ENCODE data around the gene TEN1.
"Not testable (repeated sequence)": the region's sequence is repeated elsewhere in the genome, so short reads cannot be mapped to it uniquely, and the experiment has no call there.

TEN1 gene

DNA sequence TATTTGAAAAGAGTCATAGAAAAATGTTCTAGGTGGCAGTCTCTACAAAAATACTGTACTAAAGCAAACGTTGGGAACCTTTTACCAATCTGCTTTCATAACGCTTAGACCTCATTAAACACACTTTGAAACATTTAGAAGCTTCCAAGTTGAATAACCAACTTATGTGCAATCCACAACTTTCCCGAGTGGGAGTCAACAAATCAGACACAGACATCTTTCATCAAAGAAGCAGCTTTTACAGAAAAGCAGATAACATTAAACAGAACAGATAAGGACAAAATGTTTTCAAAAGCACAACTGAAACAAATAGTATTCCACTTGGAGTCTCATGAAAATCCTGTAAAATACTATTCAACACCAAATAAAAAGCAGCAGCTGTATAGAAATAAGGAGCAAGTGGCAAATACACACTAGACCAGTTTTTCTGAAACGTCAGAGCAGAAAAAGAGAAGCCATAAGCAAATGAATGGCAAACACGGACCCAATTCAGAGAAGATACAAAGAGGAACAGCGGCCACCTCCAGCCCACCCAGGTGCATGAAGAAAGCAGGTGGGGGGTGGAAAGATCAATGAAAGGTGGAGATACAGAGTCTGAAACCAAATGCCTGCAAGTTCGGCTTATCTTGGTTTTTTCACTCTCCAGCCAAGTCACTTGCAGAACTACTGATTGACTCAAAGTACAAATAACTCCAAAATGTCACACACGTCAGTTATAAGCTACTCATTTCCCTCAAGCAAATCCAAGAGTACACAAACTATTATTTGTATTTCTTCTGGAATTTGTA lies 19.8 kb upstream of the TEN1 start:
- Histone ChIP-seq H3K36me3 (ENCODE audit: control insufficient read depth, insufficient read depth, low read length) (peaks cover 9% of the 10 kb centered on the region), H3K4me1 (ENCODE audit: control insufficient read depth, insufficient read depth, low read length) (no peaks in the 10 kb centered on the region), H3K27ac (ENCODE audit: low read depth, low read length) (no peak overlapping the region), H3K4me3 (ENCODE audit: low read length) (no peak overlapping the region), H3K27me3 (ENCODE audit: control insufficient read depth, insufficient read depth, low read length) (no peaks in the 10 kb centered on the region), H3K9ac (ENCODE audit: low read length) (no peak overlapping the region)

DNA sequence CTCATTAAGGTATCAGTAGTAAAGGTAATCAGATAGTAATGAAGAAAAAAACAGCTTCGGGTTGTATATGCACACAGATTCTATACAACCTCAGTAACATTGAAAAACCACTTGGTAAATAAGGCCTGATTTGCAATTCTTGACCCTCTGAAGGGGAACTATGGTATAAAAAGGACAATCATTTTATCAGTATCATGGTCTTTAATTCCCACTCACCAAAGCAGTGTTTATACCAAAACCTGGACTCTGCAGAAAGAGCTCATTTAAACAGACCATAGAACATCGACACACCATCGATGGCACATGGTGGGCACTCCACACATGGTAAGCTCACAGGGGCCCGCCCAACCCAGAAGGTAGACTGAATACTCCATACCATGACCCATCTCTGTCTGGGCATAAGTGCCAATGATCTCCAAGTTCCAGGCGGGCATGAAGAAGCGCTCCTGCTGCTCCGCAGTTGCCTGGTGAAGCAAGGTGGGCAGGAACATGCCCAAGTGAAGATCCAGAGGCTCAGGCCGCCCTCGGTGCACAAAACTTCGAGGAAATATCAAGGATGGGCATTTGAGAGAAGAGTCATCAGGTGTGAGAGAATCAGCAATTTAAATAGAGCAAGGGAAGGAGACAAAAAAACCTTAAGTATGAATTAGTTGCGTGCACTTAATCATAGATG lies 19.1 kb upstream of the TEN1 start:
- Histone ChIP-seq H3K4me3 (ENCODE audit: low read length) (no peak overlapping the region), H3K27me3 (ENCODE audit: control insufficient read depth, insufficient read depth, low read length) (no peaks in the 10 kb centered on the region), H3K27ac (ENCODE audit: low read depth, low read length) (no peak overlapping the region), H3K9ac (ENCODE audit: low read length) (no peak overlapping the region), H3K4me1 (ENCODE audit: control insufficient read depth, insufficient read depth, low read length) (no peaks in the 10 kb centered on the region), H3K36me3 (ENCODE audit: control insufficient read depth, insufficient read depth, low read length) (peaks cover 9% of the 10 kb centered on the region)

DNA sequence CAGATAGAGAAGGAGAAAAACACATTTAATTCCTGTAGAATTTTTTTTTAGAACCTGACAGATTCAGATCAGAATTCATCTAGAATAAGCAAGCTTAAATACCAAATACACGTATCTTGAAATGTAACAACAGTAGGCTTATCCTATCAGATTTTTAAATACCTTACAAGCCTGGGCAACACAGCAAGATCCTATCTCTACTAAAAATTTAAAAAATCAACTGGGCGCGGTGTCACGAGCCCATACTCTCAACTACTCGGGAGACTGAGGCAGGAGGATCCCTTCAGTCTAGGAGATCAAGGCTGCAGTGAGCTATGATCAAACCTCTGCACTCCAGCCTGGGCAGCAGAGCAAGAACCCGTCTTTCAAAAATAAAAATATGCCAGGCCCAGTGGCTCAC lies 13.6 kb upstream of the TEN1 start:
- H3K4me1 ChIP-seq (ENCODE audit: control insufficient read depth, insufficient read depth, low read length) = no peaks in the 10 kb centered on the region
- no peak overlapping the region for H3K27ac ChIP-seq (ENCODE audit: low read depth, low read length)
- H3K36me3 ChIP-seq (ENCODE audit: control insufficient read depth, insufficient read depth, low read length) = no peaks in the 10 kb centered on the region
- no peak overlapping the region for H3K4me3 ChIP-seq (ENCODE audit: low read length)
- H3K27me3 ChIP-seq (ENCODE audit: control insufficient read depth, insufficient read depth, low read length) = no peaks in the 10 kb centered on the region
- H3K9ac ChIP-seq (ENCODE audit: low read length) = no peak overlapping the region

DNA sequence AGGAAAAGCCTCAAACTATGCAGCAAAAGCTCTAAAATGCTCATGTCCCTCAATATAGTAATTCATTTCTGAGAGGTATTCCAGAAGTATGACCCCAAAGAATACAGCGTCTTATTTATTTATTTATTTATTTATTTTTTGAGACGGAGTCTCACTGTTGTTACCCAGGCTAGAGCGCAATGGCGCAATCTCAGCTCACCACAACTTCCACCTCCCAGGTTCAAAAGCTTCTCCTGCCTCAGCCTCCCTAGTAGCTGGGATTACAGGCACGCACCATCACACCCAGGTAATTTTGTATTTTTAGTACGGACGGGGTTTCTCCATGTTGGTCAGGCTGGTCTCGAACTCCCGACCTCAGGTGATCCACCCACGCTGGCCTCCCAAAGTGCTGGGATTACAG lies 10.0 kb upstream of the TEN1 start:
- H3K36me3 ChIP-seq (ENCODE audit: control insufficient read depth, insufficient read depth, low read length); H3K4me1 ChIP-seq (ENCODE audit: control insufficient read depth, insufficient read depth, low read length): not testable (repeated sequence)

DNA sequence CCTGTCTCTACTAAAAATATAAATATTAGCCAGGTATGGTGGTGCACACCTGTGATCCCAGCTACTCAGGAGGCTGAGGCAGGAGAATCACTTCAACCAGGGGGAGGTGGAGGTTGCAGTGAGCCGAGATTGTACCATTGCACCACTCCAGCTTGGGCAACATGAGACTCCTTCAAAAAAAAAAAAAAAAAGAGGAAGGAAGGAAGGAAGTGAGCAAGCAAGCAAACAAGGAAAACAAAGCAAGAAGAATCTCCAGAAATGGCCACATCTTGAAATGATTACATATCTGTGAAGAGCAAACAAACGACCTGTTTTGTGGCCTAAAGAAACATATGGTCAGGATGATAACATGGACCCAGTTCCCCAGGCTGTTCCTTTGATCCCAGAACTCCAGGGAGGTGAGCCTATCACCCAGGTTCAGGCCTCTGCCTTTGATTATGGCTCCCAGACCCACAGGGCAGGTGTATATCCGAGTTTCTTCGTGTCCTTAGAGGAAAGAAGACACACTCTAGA lies 9.0 kb upstream of the TEN1 start:
- Histone ChIP-seq H3K9ac (ENCODE audit: low read length) (no peak overlapping the region), H3K36me3 (ENCODE audit: control insufficient read depth, insufficient read depth, low read length) (no peaks in the 10 kb centered on the region), H3K27ac (ENCODE audit: low read depth, low read length) (no peak overlapping the region), H3K4me1 (ENCODE audit: control insufficient read depth, insufficient read depth, low read length) (no peaks in the 10 kb centered on the region), H3K27me3 (ENCODE audit: control insufficient read depth, insufficient read depth, low read length) (no peaks in the 10 kb centered on the region), H3K4me3 (ENCODE audit: low read length) (no peak overlapping the region)

More for the DNA sequence above, 10.0 kb upstream of the TEN1 start:
- not testable (repeated sequence) for H3K4me3 ChIP-seq (ENCODE audit: low read length); H3K9ac ChIP-seq (ENCODE audit: low read length); H3K27me3 ChIP-seq (ENCODE audit: control insufficient read depth, insufficient read depth, low read length); H3K27ac ChIP-seq (ENCODE audit: low read depth, low read length)

DNA sequence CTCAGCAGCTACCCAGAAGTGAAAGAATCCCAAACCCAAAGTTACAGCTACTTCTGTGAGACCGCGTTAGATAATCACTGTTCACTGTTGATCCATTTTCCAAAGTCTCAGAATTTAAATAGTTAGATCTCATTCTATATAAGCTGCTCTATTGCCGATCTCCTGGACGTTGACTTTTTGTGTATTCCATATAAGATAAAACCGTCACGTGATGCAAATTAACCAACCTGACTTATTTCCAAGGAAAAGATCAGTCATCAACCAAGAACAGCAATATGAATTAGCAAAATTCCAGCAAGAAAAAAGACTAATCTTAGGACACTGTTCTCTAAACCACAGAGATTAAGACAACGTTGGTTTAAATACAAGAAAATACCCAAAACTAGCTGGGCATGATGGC lies 8.4 kb upstream of the TEN1 start:
- H3K9ac ChIP-seq (ENCODE audit: low read length) = no peak overlapping the region
- no peaks in the 10 kb centered on the region for H3K27me3 ChIP-seq (ENCODE audit: control insufficient read depth, insufficient read depth, low read length)
- no peaks in the 10 kb centered on the region for H3K36me3 ChIP-seq (ENCODE audit: control insufficient read depth, insufficient read depth, low read length)
- H3K4me3 ChIP-seq (ENCODE audit: low read length) = no peak overlapping the region
- no peaks in the 10 kb centered on the region for H3K4me1 ChIP-seq (ENCODE audit: control insufficient read depth, insufficient read depth, low read length)
- H3K27ac ChIP-seq (ENCODE audit: low read depth, low read length) = no peak overlapping the region

DNA sequence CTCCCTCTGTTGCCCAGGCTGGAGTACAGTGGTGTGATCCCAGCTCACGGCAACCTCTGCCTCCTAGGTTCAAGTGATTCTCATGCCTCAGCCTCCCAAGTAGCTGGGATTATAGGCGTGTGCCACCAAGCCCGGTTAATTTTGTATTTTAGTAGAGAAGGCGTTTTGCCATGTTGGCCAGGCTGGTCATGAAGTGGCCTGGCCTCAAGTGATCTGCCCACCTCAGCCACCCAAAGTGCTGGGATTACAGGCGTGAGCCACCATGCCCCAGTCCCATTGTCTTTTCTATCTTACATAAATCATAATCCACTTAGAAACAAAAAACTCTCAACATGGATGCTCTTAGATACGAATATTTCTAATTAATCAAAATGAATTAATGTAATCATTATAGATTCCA lies 3.9 kb upstream of the TEN1 start:
- not testable (repeated sequence) for H3K27ac ChIP-seq (ENCODE audit: low read depth, low read length); H3K4me3 ChIP-seq (ENCODE audit: low read length); H3K27me3 ChIP-seq (ENCODE audit: control insufficient read depth, insufficient read depth, low read length); H3K9ac ChIP-seq (ENCODE audit: low read length); H3K4me1 ChIP-seq (ENCODE audit: control insufficient read depth, insufficient read depth, low read length); H3K36me3 ChIP-seq (ENCODE audit: control insufficient read depth, insufficient read depth, low read length)

DNA sequence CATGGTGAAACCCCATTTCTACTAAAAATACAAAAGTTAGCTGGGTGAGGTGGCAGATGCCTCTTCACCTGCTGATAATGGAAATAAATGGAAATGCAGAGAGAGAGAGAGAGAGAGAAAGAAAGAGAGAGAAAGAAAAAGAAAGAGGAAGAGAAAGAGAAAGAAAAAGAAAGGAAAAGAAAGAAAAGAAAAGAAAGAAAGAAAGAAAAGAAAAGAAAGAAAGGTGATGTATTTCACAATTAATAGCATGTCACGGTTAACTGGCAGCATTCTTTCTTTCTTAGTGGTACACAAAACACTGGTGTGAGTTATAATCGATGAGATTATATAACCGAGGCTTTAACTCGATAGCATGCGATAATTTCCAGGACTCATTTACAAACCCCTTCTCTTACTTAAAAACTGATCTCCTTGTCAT lies 3.3 kb upstream of the TEN1 start:
- Histone ChIP-seq H3K4me1 (ENCODE audit: control insufficient read depth, insufficient read depth, low read length) (peaks cover 6% of the 10 kb centered on the region), H3K9ac (ENCODE audit: low read length) (no peak overlapping the region), H3K27ac (ENCODE audit: low read depth, low read length) (no peak overlapping the region), H3K36me3 (ENCODE audit: control insufficient read depth, insufficient read depth, low read length) (no peaks in the 10 kb centered on the region), H3K27me3 (ENCODE audit: control insufficient read depth, insufficient read depth, low read length) (no peaks in the 10 kb centered on the region), H3K4me3 (ENCODE audit: low read length) (no peak overlapping the region)

DNA sequence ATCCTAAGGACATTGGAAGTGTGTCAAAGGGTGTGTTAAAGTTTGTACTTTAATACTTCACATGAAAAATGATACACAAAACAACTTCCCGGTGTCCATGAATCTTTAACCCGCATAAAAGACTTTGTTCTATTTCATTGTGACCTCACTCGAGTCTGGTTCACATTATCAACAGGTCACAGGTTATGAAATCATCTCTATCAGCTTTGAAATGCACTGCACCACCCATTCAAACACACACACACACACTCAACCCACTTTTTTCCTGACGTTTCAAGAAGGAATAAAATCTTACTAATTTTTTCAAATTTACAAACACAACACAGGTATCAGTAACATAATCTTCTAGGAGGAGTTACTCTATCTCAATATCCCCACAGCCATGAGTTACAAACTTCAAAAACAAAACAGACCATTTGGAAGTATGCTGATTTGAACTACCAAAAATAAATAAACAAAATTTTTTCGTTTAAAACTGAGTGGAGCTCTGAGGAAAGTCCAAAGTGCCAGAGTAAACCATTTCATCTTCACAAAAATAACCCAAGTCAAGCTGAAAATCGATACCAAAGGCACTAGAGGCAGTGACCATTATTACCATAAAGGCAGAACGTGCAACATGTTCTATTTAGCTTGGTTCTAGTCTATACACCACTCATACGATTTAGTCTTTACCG lies 2.7 kb upstream of the TEN1 start:
- peaks cover 6% of the 10 kb centered on the region for H3K4me1 ChIP-seq (ENCODE audit: control insufficient read depth, insufficient read depth, low read length)
- H3K27me3 ChIP-seq (ENCODE audit: control insufficient read depth, insufficient read depth, low read length) = no peaks in the 10 kb centered on the region
- no peak overlapping the region for H3K9ac ChIP-seq (ENCODE audit: low read length)
- H3K4me3 ChIP-seq (ENCODE audit: low read length) = no peak overlapping the region
- no peak overlapping the region for H3K27ac ChIP-seq (ENCODE audit: low read depth, low read length)
- no peaks in the 10 kb centered on the region for H3K36me3 ChIP-seq (ENCODE audit: control insufficient read depth, insufficient read depth, low read length)

DNA sequence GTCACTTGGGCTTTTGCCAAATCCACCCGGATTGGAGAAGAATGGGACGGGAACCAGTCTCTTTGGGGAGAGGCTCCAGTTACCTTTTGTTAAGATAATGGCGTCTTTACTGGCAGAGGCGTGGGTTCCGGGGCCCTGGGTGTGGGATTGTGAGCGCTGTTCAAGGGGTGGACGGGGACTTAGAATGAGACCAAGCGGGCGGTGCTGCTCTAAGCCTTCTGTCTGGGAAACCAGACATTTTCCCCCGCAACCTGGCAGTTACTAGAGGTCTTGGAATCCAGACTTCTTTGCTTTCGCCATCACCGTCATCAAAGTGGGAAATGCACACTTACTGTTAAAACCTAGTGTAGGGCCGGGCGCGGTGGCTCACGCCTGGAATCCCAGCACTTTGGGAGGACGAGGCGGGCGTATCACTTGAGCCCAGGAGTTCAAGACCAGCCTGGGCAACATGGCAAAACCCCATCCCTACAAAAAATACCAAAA lies 706 bp downstream of the TEN1 start:
- Histone ChIP-seq H3K4me3 (ENCODE audit: low read length) (peak overlapping the region; percentile 99), H3K27me3 (ENCODE audit: control insufficient read depth, insufficient read depth, low read length) (no peaks in the 10 kb centered on the region), H3K36me3 (ENCODE audit: control insufficient read depth, insufficient read depth, low read length) (no peaks in the 10 kb centered on the region), H3K4me1 (ENCODE audit: control insufficient read depth, insufficient read depth, low read length) (peaks cover 6% of the 10 kb centered on the region), H3K9ac (ENCODE audit: low read length) (peak overlapping the region; percentile 96), H3K27ac (ENCODE audit: low read depth, low read length) (peak overlapping the region; percentile 98)

DNA sequence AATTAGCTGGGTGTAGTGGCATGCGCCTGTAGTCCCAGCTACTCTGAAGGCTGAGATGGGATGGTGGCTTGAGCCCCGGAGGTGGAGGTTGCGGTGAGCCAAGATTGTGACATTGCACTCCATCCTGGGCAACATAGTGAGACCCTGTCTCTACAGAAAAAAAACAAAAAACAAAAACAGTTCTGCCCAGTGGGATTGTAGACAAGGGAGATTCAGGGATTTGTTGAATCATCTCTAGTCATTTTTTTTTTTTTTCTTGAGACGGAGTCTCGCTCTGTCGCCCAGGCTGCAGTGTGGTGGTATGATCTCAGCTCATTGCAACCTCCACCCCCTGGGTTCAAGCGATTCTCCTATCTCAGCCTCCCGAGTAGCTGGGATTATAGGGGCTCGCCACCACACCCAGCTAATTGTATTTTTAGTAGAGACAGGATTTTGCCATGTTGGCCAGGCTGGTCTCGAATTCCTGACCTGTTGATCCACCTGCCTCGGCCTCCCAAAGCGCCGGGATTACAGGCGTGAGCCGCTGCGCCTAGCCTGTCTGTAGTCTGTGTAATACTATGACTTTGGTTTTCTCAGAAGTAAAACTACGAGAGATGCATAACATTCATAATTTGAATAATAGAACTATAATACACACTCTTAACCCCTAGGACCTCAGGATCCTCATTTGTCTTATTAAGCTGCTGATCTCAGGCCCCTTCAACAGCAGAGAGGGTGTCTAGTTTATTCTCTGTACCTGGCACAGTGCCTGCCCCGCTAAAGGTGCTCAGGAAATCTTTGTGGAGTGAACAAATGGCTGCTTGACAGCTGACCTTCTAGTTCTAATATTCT lies 1.4 kb downstream of the TEN1 start:
- Histone ChIP-seq H3K27ac (ENCODE audit: low read depth, low read length) (peak overlapping the region; percentile 98), H3K36me3 (ENCODE audit: control insufficient read depth, insufficient read depth, low read length) (no peaks in the 10 kb centered on the region), H3K4me1 (ENCODE audit: control insufficient read depth, insufficient read depth, low read length) (peaks cover 6% of the 10 kb centered on the region), H3K4me3 (ENCODE audit: low read length) (peak overlapping the region; percentile 99), H3K9ac (ENCODE audit: low read length) (peak overlapping the region; percentile 96), H3K27me3 (ENCODE audit: control insufficient read depth, insufficient read depth, low read length) (no peaks in the 10 kb centered on the region)

Data from rectal smooth muscle tissue (tissue), 1 donor.